H9 (cell line): Measurements from ENCODE around the gene DGKH. TPM values are rescaled to one million over a fixed set of nuclear protein-coding genes. Genes with fewer than 3 reads are reported as not detected.

Source experiments
- DNase-seq: peaks from one replicate; pipeline ENCODE4 v3.0.0-alpha.2; 2017
- H2AFZ ChIP-seq: one replicate; pipeline ENCODE4 v1.6.1; 2013; ENCODE audit warnings: mild to moderate bottlenecking, low read length, control low read depth, moderate library complexity
- H2AK5ac ChIP-seq: 2 replicates; pipeline ENCODE4 v1.6.1; 2013; ENCODE audit warnings: low read length, control low read depth, mixed read lengths; ENCODE audit not compliant: insufficient read length
- H2BK120ac ChIP-seq: one replicate; pipeline ENCODE4 v1.6.1; 2013; ENCODE audit warnings: low read depth, mild to moderate bottlenecking, low read length, control low read depth, inconsistent platforms; ENCODE audit not compliant: poor library complexity, severe bottlenecking
- H2BK12ac ChIP-seq: 2 replicates; pipeline ENCODE4 v1.6.1; 2013; ENCODE audit warnings: low read length, control low read depth, mixed read lengths, low read depth; ENCODE audit not compliant: insufficient read length
- H2BK15ac ChIP-seq: 2 replicates; pipeline ENCODE4 v1.6.1; 2013; ENCODE audit warnings: low read depth, low read length, control low read depth
- H2BK20ac ChIP-seq: one replicate; pipeline ENCODE4 v1.6.1; 2013; ENCODE audit warnings: low read depth, mild to moderate bottlenecking, low read length, control low read depth, inconsistent platforms; ENCODE audit not compliant: poor library complexity, severe bottlenecking
- H2BK5ac ChIP-seq: 2 replicates; pipeline ENCODE4 v1.6.1; 2013; ENCODE audit warnings: low read length, control low read depth, mixed read lengths; ENCODE audit not compliant: insufficient read length
- H3K14ac ChIP-seq: 2 replicates; pipeline ENCODE4 v1.6.1; 2013; ENCODE audit warnings: low read length, control low read depth; ENCODE audit not compliant: insufficient read depth
- H3K18ac ChIP-seq: 2 replicates; pipeline ENCODE4 v1.6.1; 2013; ENCODE audit warnings: low read depth, mild to moderate bottlenecking, mixed read lengths, low read length, control low read depth; ENCODE audit not compliant: insufficient read length
- H3K23ac ChIP-seq: 2 replicates; pipeline ENCODE4 v1.6.1; 2013; ENCODE audit warnings: low read length, control low read depth, mixed read lengths, low read depth; ENCODE audit not compliant: insufficient read length
- H3K23me2 ChIP-seq: 2 replicates; pipeline ENCODE4 v1.6.1; 2013; ENCODE audit warnings: low read depth, mild to moderate bottlenecking, mixed read lengths, low read length, control low read depth; ENCODE audit not compliant: insufficient read length, poor library complexity, severe bottlenecking
- H3K27ac ChIP-seq: 2 replicates; pipeline ENCODE4 v1.5.1; 2013; ENCODE audit warnings: low read length, control low read depth, mixed read lengths, low read depth; ENCODE audit not compliant: insufficient read length
- H3K27me3 ChIP-seq: 2 replicates; pipeline ENCODE4 v1.6.1; 2013; ENCODE audit warnings: low read length, control low read depth, inconsistent platforms; ENCODE audit not compliant: insufficient read depth
- H3K4ac ChIP-seq: 2 replicates; pipeline ENCODE4 v1.6.1; 2013; ENCODE audit warnings: low read depth, mild to moderate bottlenecking, control low read depth, inconsistent platforms, low read length, moderate library complexity
- H3K4me1 ChIP-seq: 2 replicates; pipeline ENCODE4 v1.6.1; 2013; ENCODE audit warnings: low read length, control low read depth, inconsistent platforms; ENCODE audit not compliant: insufficient read depth
- H3K4me2 ChIP-seq: 2 replicates; pipeline ENCODE4 v1.6.1; 2013; ENCODE audit warnings: low read length, control low read depth, mixed read lengths; ENCODE audit not compliant: insufficient read length, insufficient read depth
- H3K56ac ChIP-seq: 2 replicates; pipeline ENCODE4 v1.6.1; 2013; ENCODE audit warnings: low read depth, mild to moderate bottlenecking, mixed read lengths, low read length, control low read depth; ENCODE audit not compliant: insufficient read length
- H3K79me1 ChIP-seq: 2 replicates; pipeline ENCODE4 v1.6.1; 2013; ENCODE audit warnings: low read depth, mild to moderate bottlenecking, moderate library complexity, low read length, control low read depth, inconsistent platforms; ENCODE audit not compliant: insufficient read depth, poor library complexity, severe bottlenecking
- H3K79me2 ChIP-seq: 2 replicates; pipeline ENCODE4 v1.6.1; 2013; ENCODE audit warnings: low read length, control low read depth, inconsistent platforms; ENCODE audit not compliant: insufficient read depth
- H3K9ac ChIP-seq: 2 replicates; pipeline ENCODE4 v1.6.1; 2013; ENCODE audit warnings: low read length, control low read depth, mixed read lengths; ENCODE audit not compliant: insufficient read length; ENCODE audit errors: extremely low read depth
- H3K9me3 ChIP-seq: one replicate; pipeline ENCODE4 v1.6.1; 2013; ENCODE audit warnings: low read depth, low read length, inconsistent platforms; ENCODE audit not compliant: control insufficient read depth
- H3T11ph ChIP-seq: one replicate; pipeline ENCODE4 v1.6.1; 2013; ENCODE audit warnings: mild to moderate bottlenecking, low read length, control low read depth, inconsistent platforms
- H4K20me1 ChIP-seq: one replicate; pipeline ENCODE4 v1.6.1; 2013; ENCODE audit not compliant: control insufficient read depth, insufficient read length, insufficient read depth
- H4K5ac ChIP-seq: 2 replicates; pipeline ENCODE4 v1.6.1; 2013; ENCODE audit warnings: low read depth, mild to moderate bottlenecking, mixed read lengths, low read length, control low read depth; ENCODE audit not compliant: insufficient read length
- H4K8ac ChIP-seq: replicated peaks from 2 replicates; pipeline ENCODE4 v1.6.1; 2013; ENCODE audit warnings: low read length, control low read depth, mixed read lengths, low read depth; ENCODE audit not compliant: insufficient read length
- H4K91ac ChIP-seq: 2 replicates; pipeline ENCODE4 v1.6.1; 2013; ENCODE audit warnings: low read depth, mild to moderate bottlenecking, moderate library complexity, mixed read lengths, low read length, control low read depth; ENCODE audit not compliant: insufficient read length
- H3K27ac Mint-ChIP-seq, 3 experiments: 2 replicates in 2 of 3; 3 replicates in 1 of 3; pipeline ENCODE4 v1.8.0; 2020 to 2021; ENCODE audit warnings: mixed read lengths in 3 of 3, mild to moderate bottlenecking in 1 of 3, moderate library complexity in 1 of 3
- H3K27me3 Mint-ChIP-seq: 2 replicates; pipeline ENCODE4 v1.8.0; 2021; ENCODE audit warnings: low read depth, mild to moderate bottlenecking, moderate library complexity, mixed read lengths
- H3K36me3 Mint-ChIP-seq, 3 experiments: 2 replicates in 2 of 3; 3 replicates in 1 of 3; pipeline ENCODE4 v1.8.0; 2020 to 2021; ENCODE audit warnings: low read depth in 3 of 3, mixed read lengths in 3 of 3; ENCODE audit not compliant: insufficient read depth in 1 of 3
- H3K4me1 Mint-ChIP-seq, 2 experiments: 2 replicates each; pipeline ENCODE4 v1.8.0; 2020; ENCODE audit warnings: mixed read lengths in 2 of 2
- H3K4me3 Mint-ChIP-seq, 2 experiments: 2 replicates in 1 of 2; 3 replicates in 1 of 2; pipeline ENCODE4 v1.8.0; 2020 to 2021; ENCODE audit warnings: mild to moderate bottlenecking in 2 of 2, mixed read lengths in 2 of 2, moderate library complexity in 1 of 2
- H3K9me3 Mint-ChIP-seq, 2 experiments: 2 replicates in 1 of 2; 3 replicates in 1 of 2; pipeline ENCODE4 v1.8.0; 2020; ENCODE audit warnings: mild to moderate bottlenecking in 2 of 2, mixed read lengths in 2 of 2, moderate library complexity in 1 of 2
- CTCF ChIP-seq: fragments of 200-600 bp; sonication (generic); conservative IDR thresholded peaks from 3 replicates; pipeline ENCODE4 v1.8.0; 2021; ENCODE audit warnings: antibody characterized with exemption, mild to moderate bottlenecking
- WGBS: extraction: QIAGEN DNeasy Blood & Tissue Kit; methylation state at CpG from one replicate; pipeline ENCODE4 v1.1.7; 2013; ENCODE audit warnings: missing lambda C conversion rate, low lambda C conversion rate, mixed read lengths; ENCODE audit not compliant: insufficient read length; ENCODE audit errors: extremely low coverage; 5-methylcytosine and 5-hydroxymethylcytosine counted together
- total RNA-seq: library from RNA; stranded (reverse); gene quantifications from 2 replicates; pipeline ENCODE4 v1.2.1, GENCODE V29; 2021

Gene DGKH
- total RNA-seq, 1 experiment from 2014 or later: 8.6 TPM

- H3K9me3 ChIP-seq: no peaks in the 10 kb centered on the region
- H4K8ac ChIP-seq: no peak overlapping the region
- H3K18ac ChIP-seq: no peak overlapping the region
- H4K20me1 ChIP-seq: no peaks in the 10 kb centered on the region
- H4K5ac ChIP-seq: no peak overlapping the region
- no peak overlapping the region for H2BK120ac ChIP-seq
- no peaks in the 10 kb centered on the region for H3K79me1 ChIP-seq
- no peaks in the 10 kb centered on the region for H3K79me2 ChIP-seq
- no peak overlapping the region for H3K27ac ChIP-seq
- H3K36me3 Mint-ChIP-seq: peaks cover 0 to 7% (median 6%) of the 10 kb centered on the region in 3 experiments; a peak in 4 of 7 replicates
- H4K91ac ChIP-seq: no peak overlapping the region
- no peak overlapping the region for H3K4me3 Mint-ChIP-seq
- no peak overlapping the region for H3K4ac ChIP-seq
- no peaks in the 10 kb centered on the region for H3K23me2 ChIP-seq
- no peak overlapping the region for H3K23ac ChIP-seq
- no peaks in the 10 kb centered on the region for H3K27me3 Mint-ChIP-seq
- H3K27ac Mint-ChIP-seq: peak overlapping the region in 2 of 3 experiments; percentile 42 to 78; a peak in 2 of 7 replicates
- H2BK12ac ChIP-seq: no peak overlapping the region
- no peak overlapping the region for H2AFZ ChIP-seq
- H3K4me1 ChIP-seq: no peaks in the 10 kb centered on the region; the same call in 1 of the 2 replicates
- DNase-seq: no peak
- no peak overlapping the region for H2AK5ac ChIP-seq
- H3K56ac ChIP-seq: no peak overlapping the region
- no peak overlapping the region for H3K9ac ChIP-seq
- WGBS: no CpG with 5 or more reads among the region's 4 CpGs
- H3K4me2 ChIP-seq: no peak overlapping the region
- no peak overlapping the region for H2BK15ac ChIP-seq
- peaks cover 11 to 14% of the 10 kb centered on the region in 2 experiments for H3K4me1 Mint-ChIP-seq
- H3K14ac ChIP-seq: no peak overlapping the region
- H2BK5ac ChIP-seq: no peak overlapping the region
- H2BK20ac ChIP-seq: no peak overlapping the region
- H3T11ph ChIP-seq: no peak overlapping the region
- TF ChIP-seq CTCF: no peak
- no peaks in the 10 kb centered on the region for H3K27me3 ChIP-seq
- peaks cover 2 to 4% of the 10 kb centered on the region in 2 experiments; a peak in 1 of 5 replicates for H3K9me3 Mint-ChIP-seq
Measured at GRCh38 chr13:42106998-42107397, 58.5 kb downstream of the DGKH start.
